Mucosa of rectum (tissue), 2 donors: Measurements from ENCODE around the gene CALML3.
A peak's percentile ranks its signal among the peaks of the same experiment; 100 is the strongest.

Source experiments
- H3K27ac ChIP-seq, 2 donors: one replicate each; pipeline ENCODE4 v1.7.0; 2013; ENCODE audit warnings: inconsistent platforms in 2 of 2, low read depth in 2 of 2, low read length in 2 of 2
- H3K27me3 ChIP-seq, 2 donors: one replicate each; pipeline ENCODE4 v1.7.0; 2013; ENCODE audit warnings: low read length in 2 of 2; ENCODE audit not compliant: control insufficient read depth in 2 of 2, insufficient read depth in 2 of 2
- H3K36me3 ChIP-seq, 2 donors: one replicate each; pipeline ENCODE4 v1.7.0; 2013; ENCODE audit warnings: low read length in 2 of 2; ENCODE audit not compliant: control insufficient read depth in 2 of 2, insufficient read depth in 2 of 2
- H3K4me1 ChIP-seq, 2 donors: one replicate each; pipeline ENCODE4 v1.7.0; 2013; ENCODE audit warnings: low read length in 2 of 2, mild to moderate bottlenecking in 1 of 2; ENCODE audit not compliant: control insufficient read depth in 2 of 2, insufficient read depth in 2 of 2
- H3K4me3 ChIP-seq, 2 donors: one replicate each; pipeline ENCODE4 v1.7.0; 2013; ENCODE audit warnings: low read length in 2 of 2
- H3K9ac ChIP-seq, 2 donors: one replicate each; pipeline ENCODE4 v1.7.0; 2013; ENCODE audit warnings: low read length in 2 of 2, low read depth in 1 of 2, mild to moderate bottlenecking in 1 of 2
- H3K9me3 ChIP-seq, 2 donors: one replicate each; pipeline ENCODE4 v1.7.0; 2013; ENCODE audit warnings: low read length in 2 of 2; ENCODE audit not compliant: control insufficient read depth in 2 of 2
- donor health status: healthy.
- donor health status: Normal muscosa, but diverticular disease.

CALML3 gene

GRCh38 chr10:5570979-5571810 lies 46.4 kb downstream of the CALML3 start:
- Histone ChIP-seq H3K9me3 (no peaks in the 10 kb centered on the region), H3K27me3 (no peaks in the 10 kb centered on the region), H3K9ac (no peak overlapping the region), H3K4me3 (no peak overlapping the region), H3K4me1 (peaks cover 11 to 16% of the 10 kb centered on the region in 2 donors), H3K27ac (no peak overlapping the region), H3K36me3 (no peaks in the 10 kb centered on the region)

- no peak overlapping the region for H3K27ac ChIP-seq
- H3K4me3 ChIP-seq = no peak overlapping the region
- no peaks in the 10 kb centered on the region for H3K9me3 ChIP-seq
- no peaks in the 10 kb centered on the region for H3K36me3 ChIP-seq
- no peaks in the 10 kb centered on the region for H3K27me3 ChIP-seq
- H3K4me1 ChIP-seq = peaks cover 11 to 16% of the 10 kb centered on the region in 2 donors
- H3K9ac ChIP-seq = no peak overlapping the region
Observed at GRCh38 chr10:5571826-5572225, 47.1 kb downstream of the CALML3 start.

- Histone ChIP-seq H3K4me3 (no peak overlapping the region), H3K9me3 (no peaks in the 10 kb centered on the region), H3K4me1 (peaks cover 11 to 16% of the 10 kb centered on the region in 2 donors), H3K9ac (no peak overlapping the region), H3K27ac (no peak overlapping the region), H3K36me3 (no peaks in the 10 kb centered on the region), H3K27me3 (no peaks in the 10 kb centered on the region)
Observed at GRCh38 chr10:5573319-5573950, 48.7 kb downstream of the CALML3 start.

- H3K4me1 ChIP-seq = peaks cover 11 to 16% of the 10 kb centered on the region in 2 donors
- no peak overlapping the region for H3K4me3 ChIP-seq
- no peaks in the 10 kb centered on the region for H3K27me3 ChIP-seq
- no peak overlapping the region for H3K27ac ChIP-seq
- no peak overlapping the region for H3K9ac ChIP-seq
- H3K9me3 ChIP-seq = no peaks in the 10 kb centered on the region
- H3K36me3 ChIP-seq = no peaks in the 10 kb centered on the region
Observed at GRCh38 chr10:5573968-5574641, 49.3 kb downstream of the CALML3 start.

GRCh38 chr10:5574642-5575131 lies 49.9 kb downstream of the CALML3 start:
- no peak overlapping the region for H3K9ac ChIP-seq
- peak overlapping the region in 1 of 2 donors; percentile 20 for H3K4me3 ChIP-seq
- H3K9me3 ChIP-seq = no peaks in the 10 kb centered on the region
- no peaks in the 10 kb centered on the region for H3K36me3 ChIP-seq
- no peaks in the 10 kb centered on the region for H3K27me3 ChIP-seq
- H3K4me1 ChIP-seq = peaks cover 11 to 16% of the 10 kb centered on the region in 2 donors
- H3K27ac ChIP-seq = peak overlapping the region; percentile 16 to 47

- H3K9ac ChIP-seq = no peak overlapping the region
Observed at GRCh38 chr10:5575144-5575481, 50.4 kb downstream of the CALML3 start.

GRCh38 chr10:5575482-5576153 lies 50.9 kb downstream of the CALML3 start:
- H3K4me3 ChIP-seq = no peak overlapping the region
- H3K27ac ChIP-seq = no peak overlapping the region
- no peaks in the 10 kb centered on the region for H3K27me3 ChIP-seq
- H3K9me3 ChIP-seq = no peaks in the 10 kb centered on the region
- no peak overlapping the region for H3K9ac ChIP-seq
- H3K36me3 ChIP-seq = no peaks in the 10 kb centered on the region
- H3K4me1 ChIP-seq = peaks cover 11 to 16% of the 10 kb centered on the region in 2 donors

More at GRCh38 chr10:5575144-5575481, 50.4 kb downstream of the CALML3 start:
- H3K9me3 ChIP-seq = no peaks in the 10 kb centered on the region
- peaks cover 11 to 16% of the 10 kb centered on the region in 2 donors for H3K4me1 ChIP-seq
- H3K36me3 ChIP-seq = no peaks in the 10 kb centered on the region
- H3K4me3 ChIP-seq = peak overlapping the region in 1 of 2 donors; percentile 20
- H3K27ac ChIP-seq = peak overlapping the region; percentile 16 to 47
- H3K27me3 ChIP-seq = no peaks in the 10 kb centered on the region

GRCh38 chr10:5576154-5576748 lies 51.5 kb downstream of the CALML3 start:
- no peaks in the 10 kb centered on the region for H3K9me3 ChIP-seq
- no peaks in the 10 kb centered on the region for H3K27me3 ChIP-seq
- no peak overlapping the region for H3K27ac ChIP-seq
- peaks cover 11 to 16% of the 10 kb centered on the region in 2 donors for H3K4me1 ChIP-seq
- H3K4me3 ChIP-seq = no peak overlapping the region
- no peaks in the 10 kb centered on the region for H3K36me3 ChIP-seq
- H3K9ac ChIP-seq = no peak overlapping the region
